Measurements from ENCODE around the gene ABHD12B. TPM values are rescaled to one million over a fixed set of nuclear protein-coding genes. Genes with fewer than 3 reads are reported as not detected.

The ABHD12B gene
- total RNA-seq, 2 donors from 2014 or later, result not detected

DNA sequence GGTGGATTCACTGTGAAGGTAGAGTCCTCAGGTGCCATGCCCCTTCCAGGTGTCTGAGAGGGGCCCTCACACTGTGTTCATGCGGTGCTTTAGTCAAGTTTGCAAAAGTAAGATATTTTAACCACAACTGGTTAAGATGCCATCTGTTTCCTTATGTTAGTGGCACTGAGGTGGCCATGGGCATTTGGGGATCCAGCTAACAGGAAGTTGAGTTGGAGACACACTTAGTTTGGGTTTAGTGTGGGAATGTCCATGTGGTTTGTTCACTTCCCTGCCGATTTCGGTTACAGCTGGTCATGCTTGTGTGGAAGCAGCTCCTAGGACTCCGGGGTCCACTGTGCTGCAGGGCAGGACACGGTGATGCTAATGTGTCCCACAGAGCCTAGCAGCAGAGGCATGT is 17.3 kb upstream of the ABHD12B start:
- H3K4me1 Mint-ChIP-seq (ENCODE audit: low read depth), result peaks cover 18% of the 10 kb centered on the region
- H3K9me3 Mint-ChIP-seq, result no peaks in the 10 kb centered on the region
- ATAC-seq (replicated peaks in 1 of 2), result no peak
- no peak overlapping the region for H3K27ac Mint-ChIP-seq
- H3K36me3 Mint-ChIP-seq (ENCODE audit: insufficient read depth in 2 of 2), result no peaks in the 10 kb centered on the region
- no peak for DNase-seq
- H3K27me3 Mint-ChIP-seq (ENCODE audit: low read depth), result no peaks in the 10 kb centered on the region
- H3K4me3 Mint-ChIP-seq, result no peak overlapping the region

DNA sequence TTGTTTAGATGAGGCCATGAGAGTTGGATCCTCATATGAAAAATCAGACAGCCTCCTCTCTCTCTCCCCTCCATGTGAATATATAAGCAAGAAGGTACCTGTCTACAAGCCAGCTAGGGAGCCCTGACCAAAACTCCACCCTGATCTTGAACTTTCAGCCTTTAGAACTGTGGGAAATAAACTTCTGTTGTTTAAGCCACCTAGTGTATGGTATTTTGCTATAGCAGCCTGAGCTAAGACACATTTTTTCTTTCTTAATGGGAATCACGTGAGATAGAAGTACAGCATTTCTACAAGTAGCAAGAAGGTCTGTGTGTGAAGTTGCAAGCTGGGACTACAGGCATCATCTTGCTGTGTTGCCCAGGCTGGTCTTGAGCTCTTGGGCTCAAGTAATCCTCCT is 16.3 kb upstream of the ABHD12B start:
- ATAC-seq (replicated peaks in 1 of 2) (no peak), DNase-seq (no peak)
- Mint-ChIP-seq H3K4me3 (no peak overlapping the region), H3K27ac (no peak overlapping the region), H3K27me3 (ENCODE audit: low read depth) (no peaks in the 10 kb centered on the region), H3K4me1 (ENCODE audit: low read depth) (peaks cover 25% of the 10 kb centered on the region), H3K36me3 (ENCODE audit: insufficient read depth in 2 of 2) (no peaks in the 10 kb centered on the region), H3K9me3 (no peaks in the 10 kb centered on the region)

DNA sequence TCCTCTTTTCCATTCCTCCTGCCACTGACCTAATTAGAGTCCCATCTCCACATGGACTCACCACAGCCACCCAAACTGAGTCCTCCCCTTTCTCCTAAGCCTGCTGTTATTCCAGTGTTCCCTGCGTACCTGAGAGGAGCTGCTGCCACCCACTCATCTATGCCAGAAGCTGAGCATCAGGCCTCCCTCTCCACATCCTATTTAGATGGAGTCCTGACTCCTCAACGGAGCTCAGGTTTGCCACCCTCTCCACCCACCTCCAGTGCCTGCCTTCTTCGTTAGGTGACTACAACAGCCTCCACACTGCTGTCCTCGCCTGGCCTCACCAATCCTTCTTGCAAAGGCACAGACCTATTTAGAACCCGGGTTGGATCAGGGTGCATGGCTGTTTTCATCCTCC is 15.2 kb upstream of the ABHD12B start:
- H3K4me3 Mint-ChIP-seq, result no peak overlapping the region
- DNase-seq (no peak), ATAC-seq (replicated peaks in 1 of 2) (no peak)
- no peaks in the 10 kb centered on the region for H3K9me3 Mint-ChIP-seq
- no peaks in the 10 kb centered on the region for H3K27me3 Mint-ChIP-seq (ENCODE audit: low read depth)
- H3K27ac Mint-ChIP-seq, result no peak overlapping the region
- peaks cover 27% of the 10 kb centered on the region for H3K4me1 Mint-ChIP-seq (ENCODE audit: low read depth)
- no peaks in the 10 kb centered on the region for H3K36me3 Mint-ChIP-seq (ENCODE audit: insufficient read depth in 2 of 2)

DNA sequence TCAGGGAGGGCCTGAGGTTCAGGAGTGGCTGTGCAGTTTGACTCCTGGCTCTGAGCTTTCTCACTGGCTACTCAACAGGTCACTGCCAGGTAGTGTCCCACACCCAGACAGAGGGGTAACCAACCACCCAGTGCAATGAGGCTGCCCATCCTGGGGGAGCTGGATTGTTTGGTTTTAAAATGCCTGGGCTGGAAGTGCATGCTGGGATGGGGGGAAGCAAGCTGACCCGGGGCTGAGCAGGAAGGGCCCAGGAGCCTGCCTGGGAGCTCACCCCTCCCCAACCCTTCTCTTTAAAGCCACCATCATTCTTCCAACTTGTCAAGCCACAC is 12.6 kb upstream of the ABHD12B start:
- Mint-ChIP-seq H3K27me3 (ENCODE audit: low read depth) (no peaks in the 10 kb centered on the region), H3K4me3 (peak overlapping the region; percentile 87 to 92), H3K4me1 (ENCODE audit: low read depth) (peaks cover 16% of the 10 kb centered on the region), H3K9me3 (no peaks in the 10 kb centered on the region), H3K27ac (peak overlapping the region; percentile 54), H3K36me3 (ENCODE audit: insufficient read depth in 2 of 2) (no peaks in the 10 kb centered on the region)
- ATAC-seq (replicated peaks in 1 of 2) (no peak), DNase-seq (no peak)

DNA sequence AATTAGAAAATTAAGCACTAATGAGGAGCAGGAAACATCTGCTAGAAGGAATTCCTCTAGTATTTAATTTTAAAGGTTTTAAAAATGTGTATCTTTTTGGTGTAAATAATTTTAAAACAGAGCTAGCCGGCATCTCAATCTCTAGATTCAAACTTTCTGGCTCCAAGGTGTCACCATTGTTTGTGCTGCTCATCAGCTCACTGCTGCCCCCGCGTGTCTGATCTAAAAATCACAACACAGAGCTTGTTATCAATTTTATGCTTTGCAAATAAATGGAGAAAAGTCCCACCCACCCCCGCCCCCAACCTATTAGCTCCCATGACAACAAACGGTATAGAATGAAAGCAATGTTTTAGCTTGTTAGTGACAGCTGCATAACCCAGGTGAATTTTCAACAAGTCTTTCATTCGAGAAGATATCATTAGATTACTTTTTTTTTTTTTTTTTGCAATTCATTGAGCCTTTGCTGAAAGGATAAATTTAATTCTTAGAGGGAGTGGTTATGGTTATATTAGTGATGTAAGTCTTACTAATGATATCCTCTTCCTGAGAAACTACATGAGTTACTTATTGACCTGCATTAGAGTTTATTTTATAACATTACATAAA is 11.3 kb upstream of the ABHD12B start:
- Mint-ChIP-seq H3K27ac (peak overlapping the region; percentile 17), H3K4me1 (ENCODE audit: low read depth) (peaks cover 16% of the 10 kb centered on the region), H3K27me3 (ENCODE audit: low read depth) (no peaks in the 10 kb centered on the region), H3K36me3 (ENCODE audit: insufficient read depth in 2 of 2) (no peaks in the 10 kb centered on the region), H3K9me3 (no peaks in the 10 kb centered on the region), H3K4me3 (peak overlapping the region; percentile 87 to 92)
- DNase-seq (peak; percentile 86 to 88), ATAC-seq (replicated peaks in 1 of 2) (peak; percentile 71 to 72)

DNA sequence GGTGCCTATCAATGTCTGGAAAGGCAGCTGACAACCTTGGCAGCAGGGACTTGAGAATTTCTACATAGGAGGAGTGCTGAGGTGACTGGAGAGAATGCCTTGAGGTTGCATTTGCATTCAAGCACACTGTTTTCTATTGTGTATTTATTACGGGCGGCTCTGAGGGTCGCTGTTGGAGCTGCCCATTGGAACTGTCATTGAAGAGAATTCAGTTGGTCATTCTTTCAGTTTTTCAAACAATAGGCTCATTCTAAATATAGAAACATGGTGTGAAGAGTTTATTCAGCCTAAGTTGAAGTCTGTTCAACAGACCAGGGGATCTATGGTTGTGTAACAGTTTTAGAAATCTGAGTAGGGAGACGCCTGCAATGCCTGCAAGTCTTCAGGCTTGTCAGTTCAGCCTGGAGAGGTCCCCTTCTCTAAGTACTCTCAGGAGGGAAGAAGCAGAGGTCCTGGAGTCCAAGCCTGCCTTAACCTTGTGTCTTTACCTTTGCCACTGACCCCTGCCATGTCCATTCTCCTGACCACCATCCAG is 9.8 kb upstream of the ABHD12B start:
- no peak for DNase-seq
- Mint-ChIP-seq H3K9me3 (no peaks in the 10 kb centered on the region), H3K36me3 (ENCODE audit: insufficient read depth in 2 of 2) (no peaks in the 10 kb centered on the region), H3K4me3 (no peak overlapping the region), H3K27ac (no peak overlapping the region), H3K27me3 (ENCODE audit: low read depth) (peaks cover 9% of the 10 kb centered on the region), H3K4me1 (ENCODE audit: low read depth) (peaks cover 16% of the 10 kb centered on the region)
- no peak for ATAC-seq (replicated peaks in 1 of 2)

DNA sequence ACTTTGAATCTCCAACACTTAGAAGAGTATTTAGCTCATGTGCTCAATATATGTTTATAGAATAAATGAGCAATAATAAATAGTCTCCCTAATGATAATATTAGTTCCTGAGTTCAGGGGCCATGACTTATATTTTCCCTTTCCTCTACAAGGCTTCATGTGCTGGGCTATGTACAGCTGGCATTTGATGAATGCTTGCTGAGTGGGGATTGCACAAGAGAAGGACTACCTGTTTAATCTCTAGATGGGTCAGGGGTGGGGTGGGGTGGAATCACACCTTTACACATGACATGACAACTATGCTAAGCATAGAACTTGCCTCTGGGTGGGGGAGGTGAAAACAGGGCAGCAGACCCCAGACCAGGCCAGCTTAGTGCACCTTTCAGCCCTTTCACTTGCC is 7.6 kb upstream of the ABHD12B start:
- no peaks in the 10 kb centered on the region for H3K9me3 Mint-ChIP-seq
- DNase-seq (no peak), ATAC-seq (replicated peaks in 1 of 2) (no peak)
- H3K36me3 Mint-ChIP-seq (ENCODE audit: insufficient read depth in 2 of 2), result no peaks in the 10 kb centered on the region
- no peak overlapping the region for H3K4me3 Mint-ChIP-seq
- H3K27ac Mint-ChIP-seq, result no peak overlapping the region
- H3K27me3 Mint-ChIP-seq (ENCODE audit: low read depth), result peaks cover 29% of the 10 kb centered on the region
- H3K4me1 Mint-ChIP-seq (ENCODE audit: low read depth), result peaks cover 11% of the 10 kb centered on the region

DNA sequence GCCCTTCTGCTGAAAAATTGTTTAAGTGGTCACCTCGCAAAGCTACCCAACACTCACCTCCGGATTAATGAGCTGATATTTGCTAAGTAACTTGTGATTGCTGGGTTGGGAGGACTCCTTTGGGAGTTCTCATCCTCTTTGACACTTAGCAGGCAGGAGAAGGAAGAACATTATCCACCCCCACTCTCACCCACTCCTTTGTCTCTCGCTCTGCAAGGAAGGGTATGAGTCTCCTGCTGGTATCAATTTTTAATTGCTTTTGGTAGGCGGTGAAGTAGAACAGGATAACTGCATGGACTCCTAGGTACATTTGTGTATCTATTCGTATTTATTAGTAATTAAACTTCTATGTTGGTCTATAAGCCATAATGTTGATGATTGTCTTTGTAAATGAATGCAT is 6.9 kb upstream of the ABHD12B start:
- no peak overlapping the region for H3K27ac Mint-ChIP-seq
- peaks cover 7% of the 10 kb centered on the region for H3K4me1 Mint-ChIP-seq (ENCODE audit: low read depth)
- H3K36me3 Mint-ChIP-seq (ENCODE audit: insufficient read depth in 2 of 2), result no peaks in the 10 kb centered on the region
- H3K4me3 Mint-ChIP-seq, result no peak overlapping the region
- no peaks in the 10 kb centered on the region for H3K9me3 Mint-ChIP-seq
- DNase-seq (no peak), ATAC-seq (replicated peaks in 1 of 2) (no peak)
- peaks cover 36% of the 10 kb centered on the region for H3K27me3 Mint-ChIP-seq (ENCODE audit: low read depth)

DNA sequence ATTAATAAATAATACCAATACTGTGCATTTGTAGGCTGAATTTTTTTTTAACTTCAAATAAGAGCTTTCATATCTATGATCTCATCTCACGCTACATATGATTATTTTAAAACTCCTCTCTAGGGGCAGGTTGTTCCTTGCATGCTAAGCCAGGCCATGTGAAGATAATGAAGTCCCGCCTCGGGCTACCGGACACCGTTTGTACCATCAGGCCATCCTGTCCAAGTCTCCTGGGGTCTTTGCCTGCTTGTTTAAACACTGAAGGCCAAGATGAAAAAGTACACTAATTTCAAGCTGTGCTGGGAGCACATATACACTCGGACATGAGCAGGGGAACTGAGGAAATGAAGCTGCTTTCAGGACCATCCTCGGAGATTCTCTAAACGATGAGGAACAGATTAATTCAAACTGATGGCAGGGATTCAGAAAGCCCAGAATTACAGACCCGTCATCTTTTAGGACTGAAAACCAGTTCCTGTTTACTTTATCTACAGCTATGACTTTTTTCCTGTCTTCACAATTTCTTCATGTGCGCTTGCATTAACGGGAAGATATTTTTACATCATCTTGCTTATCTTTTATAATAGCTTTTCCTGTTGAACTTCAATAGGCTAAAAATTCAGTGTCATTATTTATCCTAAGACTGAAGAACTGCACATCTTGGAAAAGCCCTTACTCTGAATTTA is 6.3 kb upstream of the ABHD12B start:
- Mint-ChIP-seq H3K4me1 (ENCODE audit: low read depth) (peaks cover 3% of the 10 kb centered on the region), H3K9me3 (no peaks in the 10 kb centered on the region), H3K27ac (no peak overlapping the region), H3K27me3 (ENCODE audit: low read depth) (peaks cover 42% of the 10 kb centered on the region), H3K4me3 (no peak overlapping the region), H3K36me3 (ENCODE audit: insufficient read depth in 2 of 2) (no peaks in the 10 kb centered on the region)
- ATAC-seq (replicated peaks in 1 of 2) (no peak), DNase-seq (no peak)

DNA sequence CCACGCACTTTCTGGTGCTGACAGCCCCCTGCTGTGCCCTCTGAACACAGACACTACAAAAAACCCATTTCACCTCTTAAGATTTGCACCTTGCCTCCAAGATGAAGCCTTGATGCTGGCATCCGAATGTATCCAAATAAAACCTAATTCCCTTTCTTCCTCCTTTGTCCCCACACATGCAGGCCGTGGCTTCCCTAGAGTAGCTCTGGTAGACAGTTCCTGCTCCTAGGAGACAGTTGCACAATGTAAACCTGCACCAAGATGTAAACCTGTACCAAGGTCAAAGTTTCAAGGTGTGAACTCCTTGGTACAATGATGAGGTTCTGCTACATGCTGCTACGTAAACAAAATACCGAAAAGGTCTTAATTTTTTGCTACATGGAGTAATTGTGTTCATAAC is 625 bp upstream of the ABHD12B start:
- H3K36me3 Mint-ChIP-seq (ENCODE audit: insufficient read depth in 2 of 2), result peaks cover 0 to 2% of the 10 kb centered on the region in 2 donors
- H3K27me3 Mint-ChIP-seq (ENCODE audit: low read depth), result peaks cover 89% of the 10 kb centered on the region
- ATAC-seq (replicated peaks in 1 of 2) (no peak), DNase-seq (no peak)
- no peaks in the 10 kb centered on the region for H3K9me3 Mint-ChIP-seq
- peak overlapping the region; percentile 8 to 50 for H3K4me3 Mint-ChIP-seq
- H3K4me1 Mint-ChIP-seq (ENCODE audit: low read depth), result peaks cover 45% of the 10 kb centered on the region
- no peak overlapping the region for H3K27ac Mint-ChIP-seq

DNA sequence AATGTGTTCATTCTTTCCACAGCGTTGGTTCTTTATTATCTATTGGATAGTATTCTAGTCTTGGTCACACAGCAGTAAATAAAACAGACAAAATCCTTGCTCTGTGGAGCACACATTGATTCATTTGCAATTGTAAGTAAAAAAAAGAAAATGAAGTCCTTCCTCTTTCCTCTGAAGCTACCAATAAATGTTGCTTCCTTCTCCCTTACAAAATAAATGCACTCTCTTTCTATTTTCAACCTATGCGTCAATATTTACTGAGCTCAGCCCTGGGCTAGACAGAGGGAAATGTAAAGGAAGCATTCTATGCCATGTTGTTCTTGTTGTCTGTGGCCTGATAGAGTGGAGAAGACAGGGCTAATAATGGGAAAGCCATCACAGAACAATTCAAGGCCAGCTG is 2.9 kb downstream of the ABHD12B start:
- ATAC-seq (replicated peaks in 1 of 2) (peak; percentile 10 to 14), DNase-seq (no peak)
- peaks cover 45% of the 10 kb centered on the region for H3K4me1 Mint-ChIP-seq (ENCODE audit: low read depth)
- H3K36me3 Mint-ChIP-seq (ENCODE audit: insufficient read depth in 2 of 2), result peaks cover 0 to 2% of the 10 kb centered on the region in 2 donors
- H3K4me3 Mint-ChIP-seq, result peak overlapping the region; percentile 29 to 42
- no peaks in the 10 kb centered on the region for H3K9me3 Mint-ChIP-seq
- H3K27me3 Mint-ChIP-seq (ENCODE audit: low read depth), result peaks cover 88% of the 10 kb centered on the region
- H3K27ac Mint-ChIP-seq, result no peak overlapping the region

DNA sequence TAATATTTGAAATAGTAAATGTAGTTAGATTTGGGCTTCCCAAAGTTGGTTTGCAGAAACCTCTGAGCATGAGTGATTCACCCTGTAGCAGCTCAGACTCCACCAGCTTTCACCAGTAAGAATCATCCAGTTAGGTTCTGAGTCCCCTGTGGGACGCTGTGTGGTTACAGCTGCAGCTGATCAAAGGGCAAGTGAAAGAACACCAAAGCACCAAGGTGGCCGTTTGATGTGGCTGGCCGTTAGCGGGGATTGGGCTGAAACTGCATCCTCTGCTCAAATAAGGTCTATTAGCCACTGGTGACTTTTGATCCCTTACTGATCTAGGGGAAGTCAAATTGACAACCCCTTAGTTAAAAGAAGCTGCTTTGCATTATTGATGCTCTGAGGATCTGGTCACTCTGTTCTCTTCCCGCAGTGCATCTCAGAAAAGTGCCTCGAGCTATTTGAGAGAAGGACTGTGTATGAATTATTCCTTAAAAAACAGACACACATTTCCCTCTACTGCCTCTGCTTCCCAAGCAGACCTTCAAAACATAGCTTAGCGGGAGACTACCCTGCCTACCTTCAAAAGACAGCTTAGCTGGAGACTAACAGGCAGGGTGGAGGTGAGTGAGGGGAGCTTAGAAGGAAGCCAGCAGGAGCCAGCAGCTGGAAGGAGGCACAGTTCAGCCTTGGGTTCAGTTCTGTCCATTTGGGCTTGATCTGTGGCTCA is 3.7 kb downstream of the ABHD12B start:
- Mint-ChIP-seq H3K27me3 (ENCODE audit: low read depth) (peaks cover 88% of the 10 kb centered on the region), H3K27ac (no peak overlapping the region), H3K4me3 (peak overlapping the region; percentile 29 to 42), H3K36me3 (ENCODE audit: insufficient read depth in 2 of 2) (peaks cover 0 to 2% of the 10 kb centered on the region in 2 donors), H3K4me1 (ENCODE audit: low read depth) (peaks cover 44% of the 10 kb centered on the region), H3K9me3 (no peaks in the 10 kb centered on the region)
- DNase-seq, result peak; percentile 77 to 88
- peak; percentile 99 to 100 for ATAC-seq (replicated peaks in 1 of 2)
